DOHH2 (cell line): ENCODE results near the gene ABHD17C.

Experiments used
- H3F3A ChIP-seq: fragments of 200-600 bp; sonication (generic), shearing (Covaris generic); 2 replicates; pipeline ENCODE4 v1.6.0; 2016; ENCODE audit warnings: antibody characterized with exemption, mild to moderate bottlenecking; ENCODE audit not compliant: control insufficient read depth, insufficient read depth
- H3K27ac ChIP-seq: fragments of 200-600 bp; sonication (generic); 2 replicates; pipeline ENCODE4 v1.5.1; 2014; ENCODE audit warnings: low read depth, mild to moderate bottlenecking, low read length, moderate library complexity
- H3K27me3 ChIP-seq: fragments of 200-600 bp; sonication (generic); 2 replicates; pipeline ENCODE4 v1.6.1; 2014; ENCODE audit warnings: mild to moderate bottlenecking, low read length, mixed read lengths; ENCODE audit not compliant: control insufficient read depth
- H3K36me3 ChIP-seq: fragments of 200-600 bp; sonication (generic); 2 replicates; pipeline ENCODE4 v1.6.1; 2014; ENCODE audit warnings: mild to moderate bottlenecking, low read length, moderate library complexity, mixed read lengths; ENCODE audit not compliant: control insufficient read depth
- H3K4me1 ChIP-seq: fragments of 200-600 bp; sonication (generic); 2 replicates; pipeline ENCODE4 v1.6.1; 2014; ENCODE audit warnings: mild to moderate bottlenecking, low read length, mixed read lengths; ENCODE audit not compliant: control insufficient read depth
- H3K4me2 ChIP-seq: fragments of 200-600 bp; sonication (generic); 2 replicates; pipeline ENCODE4 v1.6.0; 2014; ENCODE audit warnings: mild to moderate bottlenecking, low read length, moderate library complexity
- H3K4me3 ChIP-seq: fragments of 200-600 bp; sonication (generic); 2 replicates; pipeline ENCODE4 v1.5.1; 2014; ENCODE audit warnings: mild to moderate bottlenecking, low read length, mixed read lengths
- H3K79me2 ChIP-seq: fragments of 200-600 bp; sonication (generic); 2 replicates; pipeline ENCODE4 v1.6.1; 2014; ENCODE audit warnings: mild to moderate bottlenecking, low read length, mixed read lengths; ENCODE audit not compliant: control insufficient read depth
- H3K9me2 ChIP-seq: fragments of 200-600 bp; sonication (generic); replicated peaks from 2 replicates; pipeline ENCODE4 v1.6.1; 2014; ENCODE audit warnings: mild to moderate bottlenecking, low read length, mixed read lengths; ENCODE audit not compliant: control insufficient read depth
- H3K9me3 ChIP-seq: fragments of 200-600 bp; sonication (generic); 2 replicates; pipeline ENCODE4 v1.6.1; 2014; ENCODE audit warnings: antibody characterized with exemption, low read length, mixed read lengths; ENCODE audit not compliant: control insufficient read depth, insufficient read depth
- H4K20me1 ChIP-seq: fragments of 200-600 bp; sonication (generic); 2 replicates; pipeline ENCODE4 v1.6.0; 2014; ENCODE audit warnings: low read depth, mild to moderate bottlenecking, antibody characterized with exemption, low read length, moderate library complexity; ENCODE audit not compliant: control insufficient read depth, insufficient read depth
- CTCF ChIP-seq: fragments of 200-600 bp; sonication (generic); IDR thresholded peaks from one replicate; pipeline ENCODE4 v1.5.1; 2014; ENCODE audit warnings: antibody characterized with exemption, mild to moderate bottlenecking, low read depth, low read length; ENCODE audit not compliant: poor library complexity, severe bottlenecking
- EZH2phosphoT487 ChIP-seq: fragments of 200-600 bp; sonication (generic); IDR thresholded peaks from 2 replicates; pipeline ENCODE4 v1.6.1; 2017; ENCODE audit warnings: borderline replicate concordance, mild to moderate bottlenecking, antibody characterized with exemption, low read length, moderate library complexity, mixed read lengths

ABHD17C gene

GRCh38 chr15:80706161-80706560, 11.1 kb downstream of the ABHD17C start:
- Histone ChIP-seq H3K4me2 (no peak overlapping the region), H3K9me2 (no peaks in the 10 kb centered on the region), H3K9me3 (no peaks in the 10 kb centered on the region), H3K79me2 (no peaks in the 10 kb centered on the region), H3K27ac (no peak overlapping the region), H3K36me3 (no peaks in the 10 kb centered on the region), H3K4me1 (no peaks in the 10 kb centered on the region), H3F3A (no peaks in the 10 kb centered on the region), H4K20me1 (no peaks in the 10 kb centered on the region), H3K4me3 (no peak overlapping the region), H3K27me3 (0 out of 2 replicates have a peak, but pooled peaks cover 2% of the 10 kb centered on the region)
- TF ChIP-seq CTCF (no peak), EZH2phosphoT487 (no peak)

- H3K4me1 ChIP-seq: no peaks in the 10 kb centered on the region
- H3K4me2 ChIP-seq: no peak overlapping the region
Observed at GRCh38 chr15:80709542-80709941, 14.4 kb downstream of the ABHD17C start.

GRCh38 chr15:80710635-80711554, 15.8 kb downstream of the ABHD17C start:
- no peaks in the 10 kb centered on the region for H3K9me3 ChIP-seq
- no peaks in the 10 kb centered on the region for H3K9me2 ChIP-seq
- no peaks in the 10 kb centered on the region for H3K79me2 ChIP-seq
- TF ChIP-seq EZH2phosphoT487 (no peak), CTCF (no peak)
- no peak overlapping the region for H3K4me3 ChIP-seq
- no peaks in the 10 kb centered on the region for H3K27me3 ChIP-seq
- H3K36me3 ChIP-seq: no peaks in the 10 kb centered on the region
- no peaks in the 10 kb centered on the region for H3F3A ChIP-seq
- no peaks in the 10 kb centered on the region for H3K4me1 ChIP-seq
- H3K4me2 ChIP-seq: no peak overlapping the region
- H4K20me1 ChIP-seq: no peaks in the 10 kb centered on the region
- H3K27ac ChIP-seq: no peak overlapping the region

More at GRCh38 chr15:80709542-80709941, 14.4 kb downstream of the ABHD17C start:
- Histone ChIP-seq H3K79me2 (no peaks in the 10 kb centered on the region), H3K9me2 (no peaks in the 10 kb centered on the region), H3K9me3 (no peaks in the 10 kb centered on the region), H3F3A (no peaks in the 10 kb centered on the region), H3K4me3 (no peak overlapping the region), H4K20me1 (no peaks in the 10 kb centered on the region), H3K27ac (no peak overlapping the region), H3K27me3 (no peaks in the 10 kb centered on the region), H3K36me3 (no peaks in the 10 kb centered on the region)
- TF ChIP-seq CTCF (no peak), EZH2phosphoT487 (no peak)
